Ovary (tissue), 3 donors: ENCODE results near the gene GSN.

Experiments used
- CTCF ChIP-seq, 3 donors: fragments of 450-650 bp in 2 of 3; fragments of 200-600 bp in 1 of 3; IDR thresholded peaks; one replicate each; pipeline versions ENCODE4 v1.5.1 to v1.8.0; 2016 to 2022; ENCODE audit warnings: antibody characterized with exemption in 3 of 3, mild to moderate bottlenecking in 1 of 3
- POLR2A ChIP-seq: fragments of 450-650 bp; IDR thresholded peaks from one replicate; pipeline ENCODE4 v1.6.1; 2017; ENCODE audit warnings: antibody characterized with exemption, mild to moderate bottlenecking, moderate library complexity
- donor health status: DM: no; HTN: no; CAD: no.

- TF ChIP-seq CTCF (IDR thresholded peaks at IDR 0.05) (no peak), POLR2A (no peak)
Measured at GRCh38 chr9:121364886-121365285, 96.9 kb downstream of the GSN start.
